ENCODE measurements around the gene ZNF331. TPM values are rescaled to one million over a fixed set of nuclear protein-coding genes. Genes with fewer than 3 reads are reported as not detected.

The ZNF331 gene
- total RNA-seq, 1 donor from 2014 or later: 18.3 TPM

DNA sequence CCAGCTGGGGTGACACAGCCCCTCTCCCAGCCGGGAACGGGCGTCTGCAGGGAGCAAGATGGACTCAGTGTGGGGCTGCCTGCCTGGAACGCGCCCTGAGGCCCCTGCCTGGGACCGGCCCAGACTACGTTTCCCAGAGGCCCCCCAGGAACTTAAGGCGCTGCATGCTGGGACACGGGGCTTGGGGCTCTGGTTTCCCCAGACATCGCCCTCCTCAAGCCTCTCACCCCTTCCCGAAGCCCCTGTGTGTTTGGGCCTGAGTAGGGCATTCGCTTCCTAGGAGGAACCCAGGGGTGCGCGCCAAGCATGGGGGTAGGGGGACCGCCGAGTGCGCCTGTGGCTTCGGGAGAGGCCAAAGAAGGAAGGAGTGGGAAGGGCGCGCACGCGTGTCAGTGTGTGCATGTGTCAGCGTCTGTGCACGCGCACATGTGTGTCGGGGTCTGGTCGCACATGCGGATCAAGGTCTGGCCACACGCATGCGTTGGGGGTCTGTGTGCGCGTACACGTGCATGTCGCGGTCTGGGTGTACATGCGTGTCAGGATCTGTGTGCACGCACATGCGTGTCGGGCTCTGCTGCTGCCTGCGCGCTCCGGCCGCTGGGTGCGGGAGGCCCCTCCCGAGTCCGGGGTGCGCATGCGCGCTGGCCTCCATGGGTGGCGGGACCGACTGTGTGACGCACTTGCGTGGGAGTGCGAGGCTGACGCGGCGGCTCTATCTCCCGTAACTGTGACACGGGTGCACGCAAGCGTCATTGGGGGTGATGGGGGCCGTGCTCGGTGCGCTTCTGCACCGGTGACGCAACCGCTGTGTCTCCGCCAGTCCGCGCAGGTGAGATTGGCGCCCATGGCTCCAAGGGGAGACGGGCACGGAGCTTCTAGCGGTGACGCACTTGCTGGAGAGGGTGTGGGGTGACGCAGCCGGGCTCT, 16.2 kb downstream of the ZNF331 start:
- intact Hi-C loops (cut with micrococcal nuclease): loop anchor here (1.0 to 5.0 kb wide), 3 partner anchors 17 to 187 kb away; partner anchors contain the start of gene ZNF525
- no peaks in the 10 kb centered on the region for H3K27me3 Mint-ChIP-seq (ENCODE audit: low read depth)

GRCh38 chr19:53554804-53555203, 16.9 kb downstream of the ZNF331 start:
- intact Hi-C loops (cut with micrococcal nuclease): loop anchor here (1.0 to 5.0 kb wide), 3 partner anchors 18 to 188 kb away; partner anchors contain the start of gene ZNF525
- no peaks in the 10 kb centered on the region for H3K27me3 Mint-ChIP-seq (ENCODE audit: low read depth)
- H3K36me3 Mint-ChIP-seq (ENCODE audit: low read depth): peaks cover 49% of the 10 kb centered on the region
- H3K27ac Mint-ChIP-seq: peak overlapping the region; percentile 94
- peaks cover 25% of the 10 kb centered on the region for H3K9me3 Mint-ChIP-seq
- peak overlapping the region; percentile 89 for H3K4me3 Mint-ChIP-seq (ENCODE audit: low read depth)
- no peak for DNase-seq (ENCODE audit: low spot score)
- peaks cover 14% of the 10 kb centered on the region for H3K4me1 Mint-ChIP-seq (ENCODE audit: low read depth)

More for the DNA sequence above, 16.2 kb downstream of the ZNF331 start:
- Mint-ChIP-seq H3K36me3 (ENCODE audit: low read depth) (peaks cover 45% of the 10 kb centered on the region), H3K4me3 (ENCODE audit: low read depth) (peak overlapping the region; percentile 89), H3K9me3 (peaks cover 21% of the 10 kb centered on the region), H3K27ac (peak overlapping the region; percentile 94), H3K4me1 (ENCODE audit: low read depth) (peaks cover 16% of the 10 kb centered on the region)
- DNase-seq (ENCODE audit: low spot score): peak; percentile 86

- H3K27ac Mint-ChIP-seq: peak overlapping the region; percentile 94
- H3K27me3 Mint-ChIP-seq (ENCODE audit: low read depth): no peaks in the 10 kb centered on the region
- H3K4me1 Mint-ChIP-seq (ENCODE audit: low read depth): peaks cover 13% of the 10 kb centered on the region
- peaks cover 51% of the 10 kb centered on the region for H3K36me3 Mint-ChIP-seq (ENCODE audit: low read depth)
- H3K4me3 Mint-ChIP-seq (ENCODE audit: low read depth): peak overlapping the region; percentile 89
- H3K9me3 Mint-ChIP-seq: peaks cover 25% of the 10 kb centered on the region
- no peak for DNase-seq (ENCODE audit: low spot score)
- intact Hi-C loops (cut with micrococcal nuclease): no loop called here
These were observed 17.4 kb downstream of the ZNF331 start for GRCh38 chr19:53555352-53555751.

DNA sequence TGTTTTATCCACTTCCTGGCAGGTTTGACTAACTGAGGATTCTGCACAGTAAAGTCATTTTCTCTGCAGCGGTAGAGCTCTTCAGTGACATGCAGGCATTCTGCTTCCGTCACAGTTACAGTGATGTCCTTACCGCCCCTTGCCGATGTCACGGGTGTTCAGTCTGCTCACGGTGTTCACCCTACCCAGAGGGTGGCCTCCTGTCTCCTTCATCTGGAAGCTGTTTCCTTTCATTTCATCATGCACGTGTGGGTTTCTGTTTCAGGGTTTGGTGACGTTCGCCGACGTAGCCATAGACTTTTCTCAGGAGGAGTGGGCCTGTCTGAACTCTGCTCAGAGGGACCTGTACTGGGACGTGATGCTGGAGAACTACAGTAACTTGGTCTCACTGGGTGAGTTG, 33.4 kb downstream of the ZNF331 start:
- H3K27ac Mint-ChIP-seq: no peak overlapping the region
- H3K27me3 Mint-ChIP-seq (ENCODE audit: low read depth): no peaks in the 10 kb centered on the region
- H3K4me3 Mint-ChIP-seq (ENCODE audit: low read depth): no peak overlapping the region
- H3K36me3 Mint-ChIP-seq (ENCODE audit: low read depth): peaks cover 93% of the 10 kb centered on the region
- H3K4me1 Mint-ChIP-seq (ENCODE audit: low read depth): no peaks in the 10 kb centered on the region
- intact Hi-C loops (cut with micrococcal nuclease): no loop called here
- no peak for DNase-seq (ENCODE audit: low spot score)
- H3K9me3 Mint-ChIP-seq: peaks cover 43% of the 10 kb centered on the region

GRCh38 chr19:53576941-53577653, 39.2 kb downstream of the ZNF331 start:
- H3K9me3 Mint-ChIP-seq: peaks cover 61% of the 10 kb centered on the region
- H3K27me3 Mint-ChIP-seq (ENCODE audit: low read depth): no peaks in the 10 kb centered on the region
- peaks cover 82% of the 10 kb centered on the region for H3K36me3 Mint-ChIP-seq (ENCODE audit: low read depth)
- intact Hi-C loops (cut with micrococcal nuclease): no loop called here
- DNase-seq (ENCODE audit: low spot score): no peak
- H3K4me3 Mint-ChIP-seq (ENCODE audit: low read depth): no peak overlapping the region
- H3K27ac Mint-ChIP-seq: no peak overlapping the region
- H3K4me1 Mint-ChIP-seq (ENCODE audit: low read depth): no peaks in the 10 kb centered on the region

DNA sequence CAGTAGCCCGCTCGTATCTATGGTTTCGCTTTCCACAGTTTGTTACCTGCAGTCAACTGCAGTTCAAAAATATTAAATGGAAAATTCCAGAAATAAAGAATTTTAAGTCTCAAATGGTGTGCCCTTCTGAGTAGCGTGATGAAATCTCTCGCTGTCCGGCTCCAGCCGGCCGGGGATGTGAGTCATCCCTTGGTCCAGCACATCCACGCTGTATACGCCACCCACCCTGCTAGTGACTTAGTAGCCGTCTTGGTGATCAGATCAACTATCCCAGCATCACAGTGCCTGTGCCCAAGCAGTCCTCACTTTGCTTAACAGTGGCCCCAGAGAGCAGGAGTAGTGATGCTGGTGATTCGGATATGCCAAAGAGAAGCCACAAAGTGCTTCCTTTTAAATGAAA, 40.0 kb downstream of the ZNF331 start:
- Mint-ChIP-seq H3K27ac (no peak overlapping the region), H3K4me1 (ENCODE audit: low read depth) (no peaks in the 10 kb centered on the region), H3K36me3 (ENCODE audit: low read depth) (peaks cover 75% of the 10 kb centered on the region), H3K9me3 (peaks cover 59% of the 10 kb centered on the region), H3K27me3 (ENCODE audit: low read depth) (no peaks in the 10 kb centered on the region), H3K4me3 (ENCODE audit: low read depth) (no peak overlapping the region)
- intact Hi-C loops (cut with micrococcal nuclease): no loop called here
- DNase-seq (ENCODE audit: low spot score): no peak

GRCh38 chr19:53579518-53579917, 41.6 kb downstream of the ZNF331 start:
- Mint-ChIP-seq H3K9me3 (peaks cover 58% of the 10 kb centered on the region), H3K36me3 (ENCODE audit: low read depth) (peaks cover 59% of the 10 kb centered on the region)
- intact Hi-C loops (cut with micrococcal nuclease): no loop called here

GRCh38 chr19:53580871-53581835, 43.2 kb downstream of the ZNF331 start:
- Mint-ChIP-seq H3K36me3 (ENCODE audit: low read depth) (peaks cover 43% of the 10 kb centered on the region), H3K27ac (no peak overlapping the region), H3K27me3 (ENCODE audit: low read depth) (no peaks in the 10 kb centered on the region), H3K4me3 (ENCODE audit: low read depth) (no peak overlapping the region), H3K9me3 (peaks cover 50% of the 10 kb centered on the region), H3K4me1 (ENCODE audit: low read depth) (no peaks in the 10 kb centered on the region)
- intact Hi-C loops (cut with micrococcal nuclease): no loop called here
- DNase-seq (ENCODE audit: low spot score): no peak

More at GRCh38 chr19:53579518-53579917, 41.6 kb downstream of the ZNF331 start:
- Mint-ChIP-seq H3K27me3 (ENCODE audit: low read depth) (no peaks in the 10 kb centered on the region), H3K4me1 (ENCODE audit: low read depth) (no peaks in the 10 kb centered on the region), H3K27ac (no peak overlapping the region), H3K4me3 (ENCODE audit: low read depth) (no peak overlapping the region)
- no peak for DNase-seq (ENCODE audit: low spot score)

DNA sequence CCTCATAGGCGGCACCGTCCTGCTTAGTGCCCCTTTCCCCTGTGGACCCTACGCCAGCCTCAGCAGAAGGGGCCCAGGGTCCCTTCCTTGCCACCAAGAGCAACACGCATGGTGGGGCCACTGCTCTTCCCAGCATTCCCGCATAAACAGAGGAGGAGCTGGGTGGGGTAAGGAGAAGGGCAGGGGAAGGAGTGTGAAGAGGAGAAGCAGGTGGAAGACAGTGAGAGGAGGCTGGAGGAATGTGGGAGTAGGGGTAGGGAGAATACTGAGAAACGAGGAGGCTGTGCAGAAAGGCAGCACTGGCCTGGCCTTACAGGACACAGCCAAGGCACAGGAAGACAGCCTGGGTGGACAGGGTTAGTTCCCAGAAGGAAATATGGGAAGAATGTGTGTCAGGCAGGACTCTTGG, 43.9 kb downstream of the ZNF331 start:
- peaks cover 35% of the 10 kb centered on the region for H3K36me3 Mint-ChIP-seq (ENCODE audit: low read depth)
- DNase-seq (ENCODE audit: low spot score): no peak
- no peaks in the 10 kb centered on the region for H3K4me1 Mint-ChIP-seq (ENCODE audit: low read depth)
- intact Hi-C loops (cut with micrococcal nuclease): no loop called here
- H3K9me3 Mint-ChIP-seq: peaks cover 48% of the 10 kb centered on the region
- no peak overlapping the region for H3K27ac Mint-ChIP-seq
- H3K4me3 Mint-ChIP-seq (ENCODE audit: low read depth): no peak overlapping the region
- H3K27me3 Mint-ChIP-seq (ENCODE audit: low read depth): no peaks in the 10 kb centered on the region

DNA sequence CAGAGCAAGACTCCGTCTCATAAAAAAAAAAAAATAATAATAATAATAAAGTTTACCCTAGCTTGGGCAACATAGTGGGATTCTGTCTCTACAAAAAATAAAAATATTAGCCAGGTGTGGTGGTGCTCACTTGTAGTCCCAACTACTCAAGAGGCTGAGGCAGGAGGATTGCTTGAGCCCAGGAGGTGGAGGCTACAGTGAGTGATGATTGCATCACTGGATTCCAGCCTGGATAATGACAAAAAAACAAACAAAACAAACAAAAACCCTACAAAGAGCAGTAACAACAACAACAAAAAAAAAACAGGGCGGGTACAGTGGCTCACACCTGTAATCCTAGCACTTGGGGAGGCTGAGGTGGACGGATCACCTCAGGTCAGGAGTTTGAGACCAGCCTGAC, 45.2 kb downstream of the ZNF331 start:
- intact Hi-C loops (cut with micrococcal nuclease): no loop called here
- no peak for DNase-seq (ENCODE audit: low spot score)
- Mint-ChIP-seq H3K36me3 (ENCODE audit: low read depth) (peaks cover 22% of the 10 kb centered on the region), H3K9me3 (peaks cover 35% of the 10 kb centered on the region), H3K4me1 (ENCODE audit: low read depth) (no peaks in the 10 kb centered on the region), H3K27me3 (ENCODE audit: low read depth) (no peaks in the 10 kb centered on the region), H3K27ac (no peak overlapping the region), H3K4me3 (ENCODE audit: low read depth) (no peak overlapping the region)

GRCh38 chr19:53586277-53586691, 48.3 kb downstream of the ZNF331 start:
- Mint-ChIP-seq H3K4me1 (ENCODE audit: low read depth) (no peaks in the 10 kb centered on the region), H3K27me3 (ENCODE audit: low read depth) (no peaks in the 10 kb centered on the region), H3K36me3 (ENCODE audit: low read depth) (peaks cover 3% of the 10 kb centered on the region), H3K4me3 (ENCODE audit: low read depth) (no peak overlapping the region), H3K9me3 (peaks cover 23% of the 10 kb centered on the region), H3K27ac (no peak overlapping the region)
- intact Hi-C loops (cut with micrococcal nuclease): no loop called here
- DNase-seq (ENCODE audit: low spot score): no peak

Data from activated T-helper 2 cell treated with anti-CD3 and anti-CD28 coated beads, Interferon-gamma antibody, Interleukin-2, Interleukin-4, amounts not matched to agents 10 μg/mL and 5 μg/mL and 100 μg/mL, durations not matched to agents 14 hours and 24 hours and 36 hours (primary cell).